GM12864 (cell line): ENCODE data around the gene KRTAP4-12.
"Not testable (repeated sequence)": the region's sequence is repeated elsewhere in the genome, so short reads cannot be mapped to it uniquely, and the experiment has no call there.

Experiments used
- DNase-seq: peaks from one replicate; pipeline ENCODE4 v3.0.0-alpha.2; 2011; ENCODE audit warnings: low read depth
- H3K4me3 ChIP-seq: 2 replicates; pipeline ENCODE4 v1.5.1; 2011; ENCODE audit warnings: mild to moderate bottlenecking, low read depth, low read length, control low read depth
- TF ChIP-seq, protein P1 (sequence below): IDR thresholded peaks from 2 replicates; pipeline ENCODE4 v1.5.1; 2011; ENCODE audit warnings: low read depth, mild to moderate bottlenecking, moderate library complexity, low read length, control low read depth, inconsistent platforms; ENCODE audit errors: missing control alignments

Gene KRTAP4-12

DNA sequence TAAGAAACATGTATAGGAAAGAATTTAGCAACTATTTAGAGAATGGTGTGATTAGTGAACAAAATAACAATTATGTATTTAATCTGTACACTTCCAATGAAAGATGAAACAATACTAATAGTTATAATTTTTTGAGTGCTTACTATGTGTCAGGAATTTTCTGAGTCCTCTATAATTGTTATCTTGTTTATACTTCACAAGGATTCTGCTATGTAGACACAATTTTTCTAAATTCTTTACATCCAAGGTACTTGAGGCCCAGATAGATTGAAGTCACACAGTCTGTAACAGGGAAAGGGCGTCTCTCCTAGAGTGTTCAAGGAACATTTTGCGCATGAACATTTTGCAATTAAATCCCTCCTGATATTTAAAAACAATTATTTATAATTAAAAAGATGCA is 1.1 kb upstream of the KRTAP4-12 start:
- no peak for DNase-seq
- TF ChIP-seq, protein P1, sequence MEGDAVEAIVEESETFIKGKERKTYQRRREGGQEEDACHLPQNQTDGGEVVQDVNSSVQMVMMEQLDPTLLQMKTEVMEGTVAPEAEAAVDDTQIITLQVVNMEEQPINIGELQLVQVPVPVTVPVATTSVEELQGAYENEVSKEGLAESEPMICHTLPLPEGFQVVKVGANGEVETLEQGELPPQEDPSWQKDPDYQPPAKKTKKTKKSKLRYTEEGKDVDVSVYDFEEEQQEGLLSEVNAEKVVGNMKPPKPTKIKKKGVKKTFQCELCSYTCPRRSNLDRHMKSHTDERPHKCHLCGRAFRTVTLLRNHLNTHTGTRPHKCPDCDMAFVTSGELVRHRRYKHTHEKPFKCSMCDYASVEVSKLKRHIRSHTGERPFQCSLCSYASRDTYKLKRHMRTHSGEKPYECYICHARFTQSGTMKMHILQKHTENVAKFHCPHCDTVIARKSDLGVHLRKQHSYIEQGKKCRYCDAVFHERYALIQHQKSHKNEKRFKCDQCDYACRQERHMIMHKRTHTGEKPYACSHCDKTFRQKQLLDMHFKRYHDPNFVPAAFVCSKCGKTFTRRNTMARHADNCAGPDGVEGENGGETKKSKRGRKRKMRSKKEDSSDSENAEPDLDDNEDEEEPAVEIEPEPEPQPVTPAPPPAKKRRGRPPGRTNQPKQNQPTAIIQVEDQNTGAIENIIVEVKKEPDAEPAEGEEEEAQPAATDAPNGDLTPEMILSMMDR, result no peak
- H3K4me3 ChIP-seq, result no peak overlapping the region

DNA sequence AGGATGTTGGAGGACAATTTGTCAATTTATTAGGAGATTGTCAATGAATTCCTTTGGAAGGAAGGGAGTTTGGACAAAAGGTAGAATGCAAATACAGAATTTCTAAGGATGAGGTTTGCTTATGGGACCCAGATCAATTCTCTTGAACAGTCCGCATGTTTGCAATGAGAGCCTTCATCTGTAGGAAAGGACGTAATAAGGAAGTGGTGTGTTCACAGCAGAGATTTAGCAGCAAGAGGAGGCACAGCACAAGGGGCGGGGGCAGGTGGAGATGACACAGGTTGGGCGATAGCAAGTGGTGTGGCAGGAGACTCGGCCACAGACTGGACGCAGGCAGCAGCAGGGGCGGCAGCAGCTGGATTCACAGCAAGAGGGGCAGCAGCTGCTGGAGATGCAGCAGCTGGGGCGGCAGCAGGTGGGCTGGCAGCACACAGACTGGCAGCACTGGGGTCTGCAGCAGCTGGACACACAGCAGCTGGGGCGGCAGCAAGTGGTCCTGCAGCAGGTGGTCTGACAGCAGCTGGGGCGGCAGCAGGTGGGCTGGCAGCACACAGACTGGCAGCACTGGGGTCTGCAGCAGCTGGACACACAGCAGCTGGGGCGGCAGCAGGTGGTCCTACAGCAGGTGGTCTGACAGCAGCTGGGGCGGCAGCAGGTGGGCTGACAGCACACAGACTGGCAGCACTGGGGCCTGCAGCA is 541 bp downstream of the KRTAP4-12 start:
- not testable (repeated sequence) for H3K4me3 ChIP-seq, DNase-seq

DNA sequence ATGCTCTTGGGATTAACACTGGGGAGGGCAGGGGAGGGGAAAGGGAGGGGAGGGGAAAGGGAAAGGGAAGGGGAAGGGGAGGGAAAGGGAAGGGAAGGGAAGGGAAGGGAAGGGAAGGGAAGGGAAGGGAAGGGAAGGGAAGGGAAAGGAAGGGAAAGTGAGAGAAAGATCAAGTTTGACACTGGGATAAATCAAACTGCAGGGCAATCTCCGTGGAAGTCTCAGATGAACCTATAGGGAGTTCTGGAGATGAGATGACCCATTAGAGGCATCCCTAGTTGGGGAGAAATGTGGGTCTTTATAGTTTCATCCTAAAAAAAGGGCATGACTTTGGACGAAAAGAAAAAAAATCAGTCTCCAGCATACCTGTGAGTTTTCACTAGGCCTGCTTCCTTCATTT is 2.2 kb downstream of the KRTAP4-12 start:
- H3K4me3 ChIP-seq, result no peak overlapping the region
- no peak for DNase-seq
- TF ChIP-seq, protein P1, result no peak

DNA sequence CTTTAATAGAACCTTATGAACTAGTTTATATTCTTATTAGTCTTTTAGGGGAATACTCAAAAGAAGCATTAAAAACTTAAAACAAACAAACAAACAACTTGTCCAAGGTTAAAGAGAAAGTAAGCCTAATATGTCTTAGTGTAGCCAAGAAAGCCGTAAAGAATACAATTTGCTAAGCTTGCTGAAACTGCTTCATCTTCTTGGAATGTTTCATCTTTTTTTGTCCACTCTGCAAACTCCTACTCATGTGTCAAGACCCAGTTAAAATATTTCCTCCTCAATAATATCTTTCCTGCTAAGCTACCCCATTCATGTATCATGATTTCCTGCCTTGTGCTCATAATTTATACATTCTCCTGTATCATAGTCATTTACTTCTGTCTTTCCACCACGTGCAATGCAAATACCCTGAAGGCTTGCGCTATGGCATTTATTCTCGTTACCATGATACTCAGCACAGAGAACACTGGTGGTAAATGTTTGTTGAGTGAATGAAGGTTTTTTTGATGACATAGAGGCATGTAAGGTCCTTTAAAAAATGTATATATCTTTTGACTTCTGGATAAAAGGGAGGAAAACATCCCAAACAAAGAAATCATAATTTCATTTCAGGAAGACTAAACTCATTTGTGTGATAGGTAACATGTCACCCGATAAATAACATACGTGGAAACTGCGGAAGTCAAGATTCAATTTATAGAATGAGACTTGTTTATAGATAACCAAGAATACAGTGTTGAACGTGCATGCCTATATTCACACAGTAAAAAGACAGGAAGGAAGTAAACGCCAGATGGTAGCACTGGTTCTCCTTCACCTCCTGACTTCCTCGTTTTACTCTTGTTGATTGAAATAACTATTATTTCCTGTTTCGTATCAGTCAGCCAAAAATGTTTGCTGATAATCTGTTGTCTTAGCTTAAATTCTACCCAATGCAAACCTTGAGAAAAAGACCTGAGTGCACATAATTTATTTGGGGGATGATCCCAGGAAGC is 4.0 kb downstream of the KRTAP4-12 start:
- not testable (repeated sequence) for H3K4me3 ChIP-seq, DNase-seq

DNA sequence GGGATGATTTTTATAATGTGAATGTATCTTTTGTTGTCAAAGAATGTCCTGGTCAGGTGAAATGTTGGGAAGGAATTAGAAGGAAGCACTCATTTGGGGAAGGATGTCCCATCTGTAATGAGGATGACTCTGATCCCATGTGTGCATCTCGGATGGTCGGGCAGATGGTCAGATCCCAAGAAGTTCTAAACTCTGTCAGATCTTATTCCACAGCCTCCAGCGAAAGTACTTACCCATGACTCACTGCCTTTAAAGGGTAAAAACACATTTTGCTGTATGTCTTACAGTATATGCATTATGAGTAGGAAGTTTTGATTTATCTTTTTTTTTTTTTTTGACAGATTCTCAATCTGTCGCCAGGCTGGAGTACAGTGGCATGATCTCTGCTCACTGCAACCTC is 5.3 kb downstream of the KRTAP4-12 start:
- TF ChIP-seq, protein P1, result no peak
- DNase-seq, result no peak
- H3K4me3 ChIP-seq, result no peak overlapping the region

DNA sequence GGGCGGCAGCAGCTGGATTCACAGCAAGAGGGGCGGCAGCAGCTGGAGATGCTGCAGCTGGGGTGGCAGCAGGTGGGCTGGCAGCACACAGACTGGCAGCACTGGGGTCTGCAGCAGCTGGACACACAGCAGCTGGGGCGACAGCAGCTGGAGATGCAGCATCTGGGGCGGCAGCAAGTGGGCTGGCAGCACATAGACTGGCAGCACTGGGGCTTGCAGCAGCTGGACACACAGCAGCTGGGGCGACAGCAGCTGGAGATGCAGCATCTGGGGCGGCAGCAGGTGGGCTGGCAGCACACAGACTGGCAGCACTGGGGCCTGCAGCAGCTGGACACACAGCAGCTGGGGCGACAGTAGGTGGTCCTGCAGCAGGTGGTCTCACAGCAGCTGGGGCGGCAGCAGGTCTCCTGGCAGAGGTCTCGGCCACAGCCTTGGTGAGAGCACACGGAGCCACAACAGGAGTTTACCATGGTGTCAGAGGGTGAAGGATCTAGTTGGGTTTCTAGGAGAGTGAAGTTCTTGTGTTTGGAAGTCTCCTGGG is 6.1 kb downstream of the KRTAP4-12 start, which contains the start of gene KRTAP4-11:
Gene KRTAP4-11 (minus strand): TSS at position 528 of the 541 bp plus-strand sequence. CDS start 58 bp downstream, at position 470.
- DNase-seq, result not testable (repeated sequence)

DNA sequence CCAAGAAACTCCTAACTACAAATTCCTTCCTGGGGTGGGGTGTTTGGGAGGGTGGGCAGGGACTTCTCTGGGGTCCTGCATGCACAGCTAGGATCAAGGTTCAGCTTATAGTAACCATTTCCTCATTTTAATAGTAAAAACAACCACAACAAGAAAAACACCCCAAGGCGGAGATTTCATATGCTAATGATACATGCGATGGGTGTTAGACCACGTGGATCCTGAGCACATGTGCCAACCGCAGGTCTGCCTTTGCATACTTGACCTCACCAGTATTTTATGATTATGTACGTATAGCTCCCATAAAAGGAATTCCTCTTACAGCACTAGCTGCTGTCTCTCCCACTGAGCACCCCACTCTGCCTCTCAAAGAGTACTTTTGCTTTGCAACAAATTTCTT is 7.7 kb downstream of the KRTAP4-12 start:
- DNase-seq, result no peak
- no peak overlapping the region for H3K4me3 ChIP-seq
- TF ChIP-seq, protein P1, result no peak

More for the DNA sequence above, 6.1 kb downstream of the KRTAP4-12 start, which contains the start of gene KRTAP4-11:
- not testable (repeated sequence) for H3K4me3 ChIP-seq

DNA sequence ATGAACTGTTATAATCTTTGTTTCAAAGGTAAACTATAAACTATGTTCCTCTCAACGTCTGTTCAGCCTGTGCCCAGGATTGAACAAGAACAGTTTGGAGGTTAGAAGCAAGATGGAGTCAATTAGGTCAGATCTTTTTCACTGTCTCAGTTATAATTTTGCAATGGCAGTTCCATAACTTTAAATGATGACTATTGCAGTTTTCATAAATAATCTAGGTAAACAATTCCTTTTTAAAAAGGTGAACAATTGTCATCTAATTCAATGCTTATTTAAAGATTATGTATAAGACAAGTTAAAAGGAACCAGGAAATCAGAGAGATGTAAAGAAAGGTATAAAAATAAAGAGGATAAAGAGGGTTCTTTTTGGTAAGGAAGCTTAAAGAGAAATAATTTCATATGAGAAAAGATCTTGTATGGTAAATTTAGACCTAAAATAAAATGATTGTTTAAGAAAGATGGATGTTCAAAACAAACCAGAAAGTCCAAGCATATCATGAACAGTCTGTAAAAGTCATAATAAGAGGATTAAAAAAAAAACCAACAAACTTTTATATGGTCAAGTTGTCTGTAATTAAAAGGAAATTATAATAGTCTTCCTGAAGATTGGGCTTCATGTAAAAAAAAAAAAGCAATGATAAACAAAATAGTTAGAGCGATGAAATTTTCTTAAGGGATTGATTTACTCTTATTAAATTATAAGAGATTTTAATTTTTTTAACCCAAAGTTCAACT is 12.7 kb downstream of the KRTAP4-12 start:
- no peak overlapping the region for H3K4me3 ChIP-seq
- no peak for DNase-seq
- TF ChIP-seq, protein P1, result no peak

DNA sequence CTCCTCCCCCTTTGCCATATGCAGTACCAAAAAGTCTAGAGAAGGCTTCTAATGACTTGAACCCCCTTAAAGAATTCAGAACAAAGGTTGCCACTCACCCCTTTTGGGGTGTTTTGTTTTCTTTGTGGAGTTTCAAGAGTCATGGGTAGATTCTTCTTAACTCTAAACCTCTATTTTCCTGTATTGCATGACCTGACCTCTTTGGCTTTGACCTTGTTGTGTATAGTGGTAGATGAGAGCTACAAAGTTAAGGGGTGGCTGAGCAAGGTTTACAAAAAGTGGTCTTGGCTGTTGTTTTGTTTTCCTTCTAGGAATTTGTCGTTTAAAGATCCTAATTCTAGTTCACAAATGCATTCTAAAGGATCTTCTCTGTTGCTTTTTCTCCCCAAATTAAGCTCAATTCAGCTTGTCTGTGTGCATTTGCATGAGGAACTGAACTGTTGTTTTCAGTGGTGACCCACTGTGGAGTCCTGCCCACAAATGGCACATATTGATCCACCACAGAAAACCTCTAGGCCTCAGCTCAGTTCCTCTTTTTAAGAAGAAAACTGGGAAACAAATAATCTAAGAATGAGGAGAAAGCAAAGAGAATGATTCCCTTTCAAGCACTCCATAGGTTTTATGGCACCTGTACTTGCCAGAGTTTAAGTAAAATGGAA is 15.1 kb downstream of the KRTAP4-12 start:
- not testable (repeated sequence) for H3K4me3 ChIP-seq

More for the DNA sequence above, 15.1 kb downstream of the KRTAP4-12 start:
- DNase-seq, result not testable (repeated sequence)
